CD4-positive, alpha-beta memory T cell (primary cell): ENCODE measurements around the gene VIPR2. TPM values are rescaled to one million over a fixed set of nuclear protein-coding genes. Genes with fewer than 3 reads are reported as not detected.

Experiments
- CTCF ChIA-PET: fragments of 350-600 bp; sonication (Branson Sonifier 250); formaldehyde crosslinking; loops from one replicate; lab custom pipeline; 2021; ENCODE audit warnings: inconsistent platforms; ENCODE audit not compliant: partially characterized antibody; lab: Charles Lee
- POLR2A ChIA-PET: fragments of 350-600 bp; sonication (Branson Sonifier 250); formaldehyde crosslinking; loops from one replicate; lab custom pipeline; 2021; ENCODE audit not compliant: partially characterized antibody; lab: Charles Lee
- DNase-seq, 5 donors: peaks; one replicate each; pipeline versions ENCODE4 v3.0.0 to v3.0.0-alpha.2; 2020 to 2022; ENCODE audit warnings: mixed read lengths in 1 of 5
- H3K27ac ChIP-seq: one replicate; pipeline ENCODE4 v1.7.0; 2013; ENCODE audit warnings: low read depth, low read length
- H3K27me3 ChIP-seq: 2 replicates; pipeline ENCODE4 v1.7.0; 2013; ENCODE audit warnings: mild to moderate bottlenecking, low read length, moderate library complexity; ENCODE audit not compliant: insufficient read depth
- H3K36me3 ChIP-seq: 2 replicates; pipeline ENCODE4 v1.7.0; 2013; ENCODE audit warnings: mild to moderate bottlenecking, low read length, moderate library complexity; ENCODE audit not compliant: insufficient read depth
- H3K4me1 ChIP-seq: 2 replicates; pipeline ENCODE4 v1.7.0; 2013; ENCODE audit warnings: mild to moderate bottlenecking, low read length, moderate library complexity; ENCODE audit not compliant: insufficient read depth
- H3K4me3 ChIP-seq, 2 donors: one replicate each; pipeline ENCODE4 v1.7.0; 2013; ENCODE audit warnings: low read length in 2 of 2, mild to moderate bottlenecking in 1 of 2
- H3K9me3 ChIP-seq, 2 donors: one replicate each; pipeline ENCODE4 v1.7.0; 2013; ENCODE audit warnings: low read length in 2 of 2, control low read depth in 1 of 2; ENCODE audit not compliant: control insufficient read depth in 1 of 2
- H3K27ac Mint-ChIP-seq, 7 donors: one replicate each; pipeline ENCODE4 v1.8.0; 2020 to 2021; ENCODE audit warnings: mixed read lengths in 7 of 7, mild to moderate bottlenecking in 6 of 7, inconsistent platforms in 3 of 7, moderate library complexity in 3 of 7
- H3K27me3 Mint-ChIP-seq, 2 donors: one replicate each; pipeline ENCODE4 v1.8.0; 2020 to 2021; ENCODE audit warnings: mixed read lengths in 2 of 2
- H3K36me3 Mint-ChIP-seq, 2 donors: one replicate each; pipeline ENCODE4 v1.8.0; 2020 to 2021; ENCODE audit warnings: mixed read lengths in 2 of 2, inconsistent platforms in 1 of 2, mild to moderate bottlenecking in 1 of 2
- H3K4me1 Mint-ChIP-seq, 4 donors: one replicate each; pipeline ENCODE4 v1.8.0; 2020 to 2021; ENCODE audit warnings: mixed read lengths in 4 of 4, mild to moderate bottlenecking in 1 of 4
- H3K4me3 Mint-ChIP-seq, 8 donors: one replicate each; pipeline ENCODE4 v1.8.0; 2020 to 2021; ENCODE audit warnings: mixed read lengths in 8 of 8, mild to moderate bottlenecking in 7 of 8, moderate library complexity in 6 of 8, inconsistent platforms in 3 of 8
- H3K9me3 Mint-ChIP-seq, 8 donors: one replicate each; pipeline ENCODE4 v1.8.0; 2020 to 2021; ENCODE audit warnings: mixed read lengths in 8 of 8, mild to moderate bottlenecking in 5 of 8, inconsistent platforms in 3 of 8, moderate library complexity in 1 of 8
- intact Hi-C: fragments of 100-400 bp; cut with micrococcal nuclease; formaldehyde crosslinking; loops from one replicate; pipeline ENCODE4 v1.15.1; 2023
- polyA plus RNA-seq, 2 donors: library from polyadenylated mRNA; unstranded; fragments of 300-500 nt; fragmentation: Illumina TruSeq; gene quantifications; one replicate each; pipeline ENCODE4 v1.2.3, GENCODE V29; 2021
- total RNA-seq, 2 experiments: library from RNA; stranded (reverse); gene quantifications; one replicate each; pipeline ENCODE4 v1.2.3, GENCODE V29; 2021

The VIPR2 gene
- total and polyA plus RNA-seq, 4 experiments from 2014 or later, result 0.15 to 0.17 TPM; not detected in 2

- H3K9me3 ChIP-seq, result no peaks in the 10 kb centered on the region
- no peak for DNase-seq
- Mint-ChIP-seq H3K9me3 (peaks cover 0 to 2% (median 0%) of the 10 kb centered on the region in 8 donors), H3K4me3 (no peak overlapping the region), H3K27ac (no peak overlapping the region), H3K36me3 (no peaks in the 10 kb centered on the region), H3K4me1 (peaks cover 0 to 6% (median 3%) of the 10 kb centered on the region in 4 donors), H3K27me3 (peaks cover 5 to 9% of the 10 kb centered on the region in 2 donors)
- peaks cover 3% of the 10 kb centered on the region for H3K4me1 ChIP-seq
- no peaks in the 10 kb centered on the region for H3K27me3 ChIP-seq
- no peaks in the 10 kb centered on the region for H3K36me3 ChIP-seq
- ChIA-PET CTCF (no interaction called here), POLR2A (no interaction called here)
- intact Hi-C loops, result no loop called here
- H3K4me3 ChIP-seq, result no peak overlapping the region
- H3K27ac ChIP-seq, result no peak overlapping the region
These were observed 35.6 kb downstream of the VIPR2 start for GRCh38 chr7:159108941-159109652.

GRCh38 chr7:159108491-159108890, 36.2 kb downstream of the VIPR2 start:
- no peak overlapping the region for H3K27ac Mint-ChIP-seq
- Histone ChIP-seq H3K4me1 (peaks cover 3% of the 10 kb centered on the region), H3K4me3 (no peak overlapping the region), H3K27ac (no peak overlapping the region), H3K9me3 (no peaks in the 10 kb centered on the region), H3K27me3 (no peaks in the 10 kb centered on the region), H3K36me3 (no peaks in the 10 kb centered on the region)
- H3K4me1 Mint-ChIP-seq, result peaks cover 0 to 6% (median 3%) of the 10 kb centered on the region in 4 donors
- intact Hi-C loops, result no loop called here
- no peaks in the 10 kb centered on the region for H3K36me3 Mint-ChIP-seq
- peaks cover 5 to 8% of the 10 kb centered on the region in 2 donors for H3K27me3 Mint-ChIP-seq
- H3K9me3 Mint-ChIP-seq, result peaks cover 0 to 2% (median 0%) of the 10 kb centered on the region in 8 donors
- POLR2A ChIA-PET, result no interaction called here
- CTCF ChIA-PET, result no interaction called here
- DNase-seq, result no peak
- H3K4me3 Mint-ChIP-seq, result no peak overlapping the region

- H3K4me1 ChIP-seq, result no peaks in the 10 kb centered on the region
These were observed 37.3 kb downstream of the VIPR2 start for GRCh38 chr7:159107161-159107892.

GRCh38 chr7:159105832-159106811, 38.5 kb downstream of the VIPR2 start:
- Mint-ChIP-seq H3K27ac (no peak overlapping the region), H3K27me3 (peaks cover 5 to 6% of the 10 kb centered on the region in 2 donors), H3K36me3 (no peaks in the 10 kb centered on the region), H3K4me3 (no peak overlapping the region), H3K9me3 (peaks cover 0 to 4% (median 0%) of the 10 kb centered on the region in 8 donors), H3K4me1 (no peaks in the 10 kb centered on the region)
- H3K27ac ChIP-seq, result no peak overlapping the region
- H3K4me3 ChIP-seq, result no peak overlapping the region
- no peaks in the 10 kb centered on the region for H3K27me3 ChIP-seq
- H3K9me3 ChIP-seq, result no peaks in the 10 kb centered on the region
- no peaks in the 10 kb centered on the region for H3K4me1 ChIP-seq
- intact Hi-C loops, result no loop called here
- no peak for DNase-seq
- CTCF ChIA-PET, result no interaction called here
- H3K36me3 ChIP-seq, result no peaks in the 10 kb centered on the region
- POLR2A ChIA-PET, result no interaction called here

More at GRCh38 chr7:159107161-159107892, 37.3 kb downstream of the VIPR2 start:
- H3K27ac ChIP-seq, result no peak overlapping the region
- Mint-ChIP-seq H3K4me1 (peaks cover 0 to 5% (median 2%) of the 10 kb centered on the region in 4 donors), H3K4me3 (no peak overlapping the region), H3K27me3 (peaks cover 5 to 8% of the 10 kb centered on the region in 2 donors), H3K36me3 (no peaks in the 10 kb centered on the region), H3K27ac (no peak overlapping the region), H3K9me3 (peaks cover 0 to 2% (median 0%) of the 10 kb centered on the region in 8 donors)
- H3K27me3 ChIP-seq, result no peaks in the 10 kb centered on the region
- no peak overlapping the region for H3K4me3 ChIP-seq
- intact Hi-C loops, result no loop called here
- H3K9me3 ChIP-seq, result no peaks in the 10 kb centered on the region
- no peak for DNase-seq
- H3K36me3 ChIP-seq, result no peaks in the 10 kb centered on the region
- CTCF ChIA-PET, result no interaction called here
- POLR2A ChIA-PET, result no interaction called here

GRCh38 chr7:159105066-159105780, 39.4 kb downstream of the VIPR2 start:
- DNase-seq, result no peak
- CTCF ChIA-PET, result no interaction called here
- intact Hi-C loops, result no loop called here
- Mint-ChIP-seq H3K36me3 (no peaks in the 10 kb centered on the region), H3K4me3 (no peak overlapping the region), H3K9me3 (peaks cover 0 to 4% (median 0%) of the 10 kb centered on the region in 8 donors), H3K27ac (no peak overlapping the region), H3K4me1 (no peaks in the 10 kb centered on the region), H3K27me3 (peaks cover 5 to 6% of the 10 kb centered on the region in 2 donors)
- POLR2A ChIA-PET, result no interaction called here
- no peaks in the 10 kb centered on the region for H3K4me1 ChIP-seq
- H3K27ac ChIP-seq, result no peak overlapping the region
- H3K27me3 ChIP-seq, result no peaks in the 10 kb centered on the region
- no peak overlapping the region for H3K4me3 ChIP-seq
- no peaks in the 10 kb centered on the region for H3K36me3 ChIP-seq
- no peaks in the 10 kb centered on the region for H3K9me3 ChIP-seq

GRCh38 chr7:159104188-159104920, 40.3 kb downstream of the VIPR2 start:
- Mint-ChIP-seq H3K4me3 (no peak overlapping the region), H3K9me3 (peaks cover 0 to 4% (median 0%) of the 10 kb centered on the region in 8 donors), H3K27me3 (peaks cover 5 to 6% of the 10 kb centered on the region in 2 donors), H3K27ac (no peak overlapping the region), H3K36me3 (no peaks in the 10 kb centered on the region), H3K4me1 (no peaks in the 10 kb centered on the region)
- Histone ChIP-seq H3K36me3 (no peaks in the 10 kb centered on the region), H3K4me3 (no peak overlapping the region), H3K4me1 (no peaks in the 10 kb centered on the region), H3K27me3 (no peaks in the 10 kb centered on the region), H3K9me3 (no peaks in the 10 kb centered on the region), H3K27ac (no peak overlapping the region)
- CTCF ChIA-PET, result no interaction called here
- intact Hi-C loops, result no loop called here
- POLR2A ChIA-PET, result no interaction called here
- DNase-seq, result no peak
